Colonic mucosa (tissue), 4 donors: ENCODE data around the gene PAFAH2. TPM values are rescaled to one million over a fixed set of nuclear protein-coding genes. Genes with fewer than 3 reads are reported as not detected.

ENCODE experiments used
- DNase-seq: peaks from one replicate; pipeline ENCODE4 v3.0.0-alpha.2; 2020
- H3K27ac ChIP-seq: fragments of 200-600 bp; one replicate; pipeline ENCODE4 v1.8.0; 2021
- H3K27me3 ChIP-seq: fragments of 200-600 bp; one replicate; pipeline ENCODE4 v1.8.0; 2021
- H3K36me3 ChIP-seq: fragments of 200-600 bp; one replicate; pipeline ENCODE4 v1.8.0; 2021
- H3K4me1 ChIP-seq: fragments of 200-600 bp; one replicate; pipeline ENCODE4 v1.8.0; 2021; ENCODE audit warnings: mild to moderate bottlenecking
- H3K4me3 ChIP-seq: fragments of 200-600 bp; one replicate; pipeline ENCODE4 v1.8.0; 2021
- H3K9ac ChIP-seq, 2 donors: one replicate each; pipeline ENCODE4 v1.7.0; 2013; ENCODE audit warnings: control low read depth in 2 of 2, low read depth in 2 of 2, low read length in 2 of 2
- H3K9me3 ChIP-seq: fragments of 200-600 bp; one replicate; pipeline ENCODE4 v1.8.0; 2021
- intact Hi-C: fragments of 100-400 bp; cut with DNase I; formaldehyde crosslinking; loops from one replicate; pipeline ENCODE4 v1.14.1; 2022
- total RNA-seq, 2 donors: library from RNA; stranded (reverse); fragmentation: NEBNext Ultra II Directional in 1 of 2; extraction: Animal tissue kit (Norgen Biotek cat#: 25700) in 1 of 2; gene quantifications; one replicate each; pipeline ENCODE4 v1.2.1, GENCODE V29; 2021
- TF ChIP-seq, protein P1 (sequence below): fragments of 200-600 bp; IDR thresholded peaks from one replicate; pipeline ENCODE4 v1.8.0; 2022; ENCODE audit warnings: antibody characterized with exemption, mild to moderate bottlenecking
- donor health status: healthy.
- donor health status: DM: no; HTN: no; CAD: no.
- donor health status: DM: no; HTN: no; CAD: no.

The PAFAH2 gene
- total RNA-seq, 2 donors from 2014 or later: 34.8 to 40.8 TPM

DNA sequence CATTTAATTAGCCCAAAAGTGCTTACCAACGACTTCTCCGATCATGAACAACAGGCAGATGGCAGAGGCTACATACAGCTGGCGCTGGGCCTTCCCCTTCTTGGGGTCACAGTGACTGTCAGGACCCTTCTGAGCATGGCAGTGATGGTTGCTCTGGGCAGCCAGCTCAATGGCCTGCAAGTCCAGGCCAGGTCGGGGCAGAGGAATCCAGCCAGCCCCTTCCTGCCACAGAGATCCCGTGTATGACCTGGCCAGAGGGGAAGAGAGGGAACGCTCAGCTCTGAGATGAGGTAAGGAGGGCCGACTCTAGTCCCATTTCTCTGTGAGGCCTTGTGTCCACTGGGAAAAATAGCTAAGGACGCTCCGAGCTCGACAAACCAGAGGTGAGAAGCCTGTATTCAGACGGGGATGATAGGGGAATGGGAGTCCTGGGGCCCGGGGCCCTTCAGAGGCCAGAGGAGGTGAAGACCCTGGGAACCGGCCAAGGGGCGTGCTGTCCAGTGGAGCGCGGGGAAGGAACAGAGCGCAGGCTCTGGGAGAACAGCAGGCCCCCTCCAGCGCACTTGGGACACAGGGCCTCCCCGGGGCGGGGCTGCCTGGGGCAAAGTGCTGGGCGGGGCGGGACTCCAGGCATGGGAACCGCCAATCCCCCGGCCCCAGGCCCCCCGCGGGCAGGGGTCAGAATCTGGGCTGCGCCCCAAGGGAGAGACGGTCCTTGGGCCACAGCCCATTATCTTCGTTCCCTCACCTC, 47.3 kb upstream of the PAFAH2 start:
- H3K27me3 ChIP-seq: peaks cover 27% of the 10 kb centered on the region

DNA sequence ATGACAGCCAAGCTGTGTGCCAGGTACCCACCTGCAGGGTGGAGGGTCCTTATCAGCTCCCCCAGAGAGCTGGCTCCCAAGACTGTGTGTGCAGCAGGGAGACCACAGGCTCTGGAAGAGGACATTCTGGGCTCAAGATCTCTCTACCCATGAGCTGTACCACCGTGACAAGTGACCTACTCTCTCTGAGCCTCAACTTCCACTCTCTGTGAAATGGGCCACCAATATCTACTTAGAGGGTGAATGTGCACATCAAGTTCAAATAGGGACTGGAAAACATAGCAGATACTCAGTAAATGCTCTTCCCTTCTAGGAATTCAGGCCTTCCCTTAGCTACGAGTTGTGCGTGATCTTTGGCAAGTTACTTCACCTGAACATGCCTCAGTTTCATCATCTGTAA, 46.6 kb upstream of the PAFAH2 start:
- TF ChIP-seq, protein P1, sequence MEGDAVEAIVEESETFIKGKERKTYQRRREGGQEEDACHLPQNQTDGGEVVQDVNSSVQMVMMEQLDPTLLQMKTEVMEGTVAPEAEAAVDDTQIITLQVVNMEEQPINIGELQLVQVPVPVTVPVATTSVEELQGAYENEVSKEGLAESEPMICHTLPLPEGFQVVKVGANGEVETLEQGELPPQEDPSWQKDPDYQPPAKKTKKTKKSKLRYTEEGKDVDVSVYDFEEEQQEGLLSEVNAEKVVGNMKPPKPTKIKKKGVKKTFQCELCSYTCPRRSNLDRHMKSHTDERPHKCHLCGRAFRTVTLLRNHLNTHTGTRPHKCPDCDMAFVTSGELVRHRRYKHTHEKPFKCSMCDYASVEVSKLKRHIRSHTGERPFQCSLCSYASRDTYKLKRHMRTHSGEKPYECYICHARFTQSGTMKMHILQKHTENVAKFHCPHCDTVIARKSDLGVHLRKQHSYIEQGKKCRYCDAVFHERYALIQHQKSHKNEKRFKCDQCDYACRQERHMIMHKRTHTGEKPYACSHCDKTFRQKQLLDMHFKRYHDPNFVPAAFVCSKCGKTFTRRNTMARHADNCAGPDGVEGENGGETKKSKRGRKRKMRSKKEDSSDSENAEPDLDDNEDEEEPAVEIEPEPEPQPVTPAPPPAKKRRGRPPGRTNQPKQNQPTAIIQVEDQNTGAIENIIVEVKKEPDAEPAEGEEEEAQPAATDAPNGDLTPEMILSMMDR: no peak
- no peak overlapping the region for H3K9ac ChIP-seq
- peaks cover 27% of the 10 kb centered on the region for H3K27me3 ChIP-seq
- H3K36me3 ChIP-seq: no peaks in the 10 kb centered on the region
- intact Hi-C loops: no loop called here
- H3K9me3 ChIP-seq: no peaks in the 10 kb centered on the region
- peaks cover 4% of the 10 kb centered on the region for H3K4me1 ChIP-seq
- no peak overlapping the region for H3K27ac ChIP-seq
- DNase-seq: no peak
- H3K4me3 ChIP-seq: no peak overlapping the region

More for the DNA sequence above, 47.3 kb upstream of the PAFAH2 start:
- H3K36me3 ChIP-seq: no peaks in the 10 kb centered on the region
- no peak for DNase-seq
- intact Hi-C loops: no loop called here
- no peaks in the 10 kb centered on the region for H3K9me3 ChIP-seq
- H3K9ac ChIP-seq: no peak overlapping the region
- H3K4me1 ChIP-seq: peaks cover 4% of the 10 kb centered on the region
- TF ChIP-seq, protein P1: no peak
- no peak overlapping the region for H3K4me3 ChIP-seq
- H3K27ac ChIP-seq: no peak overlapping the region

DNA sequence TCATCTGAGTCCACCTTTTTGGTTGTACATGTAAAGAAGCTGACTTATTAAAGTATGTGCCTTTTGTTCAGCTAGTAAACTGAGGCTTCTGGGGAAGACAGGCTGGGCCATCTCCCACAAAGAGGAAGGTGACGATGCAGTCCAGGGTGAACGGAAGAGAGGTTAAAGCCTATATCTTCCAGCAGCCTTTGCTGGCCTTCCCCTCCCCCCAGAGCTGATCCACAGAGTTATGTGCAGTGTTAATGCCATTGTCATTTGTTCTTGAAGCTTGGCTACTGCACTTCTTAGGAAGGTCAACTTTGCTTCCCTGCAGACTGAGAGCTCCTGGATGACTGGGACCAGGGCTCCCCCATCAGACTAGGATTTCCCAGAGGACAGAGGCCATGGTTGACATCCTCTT, 45.9 kb upstream of the PAFAH2 start:
- Histone ChIP-seq H3K4me3 (no peak overlapping the region), H3K4me1 (peaks cover 4% of the 10 kb centered on the region), H3K27me3 (peaks cover 27% of the 10 kb centered on the region), H3K36me3 (no peaks in the 10 kb centered on the region), H3K9ac (no peak overlapping the region), H3K9me3 (no peaks in the 10 kb centered on the region), H3K27ac (no peak overlapping the region)
- DNase-seq: no peak
- TF ChIP-seq, protein P1: no peak
- intact Hi-C loops: no loop called here

DNA sequence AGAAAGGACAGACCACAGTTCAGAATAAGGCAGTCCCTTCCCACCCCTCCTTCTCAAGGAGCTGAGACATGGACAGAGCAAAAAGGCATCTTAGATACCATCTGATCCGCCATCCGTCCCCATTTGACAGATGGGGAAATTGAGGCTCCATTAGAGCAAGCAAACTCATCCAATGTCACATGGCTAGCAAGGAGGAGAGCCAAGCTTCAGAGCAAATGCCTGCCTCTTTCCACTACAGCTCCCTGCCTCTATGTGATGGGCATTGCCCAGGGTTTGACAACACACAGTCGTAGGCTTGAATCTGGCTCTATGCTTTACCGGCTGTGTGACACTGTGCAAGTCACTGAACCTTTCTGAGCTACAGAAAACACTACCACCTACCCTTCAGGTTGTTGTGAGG, 44.1 kb upstream of the PAFAH2 start:
- Histone ChIP-seq H3K4me1 (peaks cover 4% of the 10 kb centered on the region), H3K36me3 (no peaks in the 10 kb centered on the region), H3K9me3 (no peaks in the 10 kb centered on the region), H3K9ac (no peak overlapping the region), H3K4me3 (no peak overlapping the region), H3K27ac (no peak overlapping the region), H3K27me3 (peaks cover 24% of the 10 kb centered on the region)
- no peak for DNase-seq
- intact Hi-C loops: no loop called here
- TF ChIP-seq, protein P1: no peak

DNA sequence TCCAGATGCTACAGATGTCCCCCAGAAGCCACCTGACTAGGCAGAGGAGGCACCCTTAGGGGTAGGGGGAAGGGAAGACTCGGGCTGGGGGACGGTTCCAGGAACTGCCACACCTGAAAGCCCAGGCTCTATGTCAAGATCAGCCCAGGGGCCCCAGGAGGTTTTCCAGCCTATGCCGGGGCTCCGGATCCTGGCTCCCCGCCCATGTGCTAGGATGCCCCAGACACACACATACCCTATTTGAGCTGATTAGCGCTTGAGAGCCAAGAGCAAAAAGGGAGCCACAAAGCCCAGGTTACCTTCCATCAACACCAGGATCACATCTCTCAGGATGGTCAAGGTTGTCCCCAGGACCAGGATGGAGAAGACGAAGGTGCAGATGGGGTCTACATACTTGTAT, 43.5 kb upstream of the PAFAH2 start:
- Histone ChIP-seq H3K4me3 (no peak overlapping the region), H3K36me3 (no peaks in the 10 kb centered on the region), H3K27ac (no peak overlapping the region), H3K9me3 (no peaks in the 10 kb centered on the region), H3K4me1 (peaks cover 4% of the 10 kb centered on the region), H3K27me3 (peaks cover 18% of the 10 kb centered on the region), H3K9ac (no peak overlapping the region)
- TF ChIP-seq, protein P1: no peak
- no peak for DNase-seq
- intact Hi-C loops: no loop called here
